ENCODE data around the gene LEP. TPM values are rescaled to one million over a fixed set of nuclear protein-coding genes. Genes with fewer than 3 reads are reported as not detected.

Gene LEP
- total RNA-seq, 1 experiment from 2014 or later, result not detected

- H3K9me3 Mint-ChIP-seq (ENCODE audit: unreplicated experiment), result no peaks in the 10 kb centered on the region
- intact Hi-C loops (cut with micrococcal nuclease; ENCODE audit: unreplicated experiment), result loop anchor here (2.0 kb wide), 1 partner anchor 112 kb away; no protein-coding TSS in a partner anchor
- CTCF ChIA-PET, result no interaction called here
- H3K4me1 Mint-ChIP-seq (ENCODE audit: low read depth, unreplicated experiment), result no peaks in the 10 kb centered on the region
- peaks cover 1% of the 10 kb centered on the region for H3K36me3 Mint-ChIP-seq (ENCODE audit: insufficient read depth, unreplicated experiment)
- Histone ChIP-seq H3K27me3 (replicated peaks; ENCODE audit: control insufficient read depth, insufficient read depth, low read length) (no peaks in the 10 kb centered on the region), H3K4me1 (0 out of 2 replicates have a peak, but pooled peaks cover 10% of the 10 kb centered on the region), H3K9me3 (no peaks in the 10 kb centered on the region), H3K36me3 (ENCODE audit: control insufficient read depth, insufficient read depth, low read length) (no peaks in the 10 kb centered on the region), H3K4me3 (ENCODE audit: low read depth, low read length) (no peak overlapping the region)
- POLR2A ChIA-PET, result no interaction called here
- TF ChIP-seq, protein P1, sequence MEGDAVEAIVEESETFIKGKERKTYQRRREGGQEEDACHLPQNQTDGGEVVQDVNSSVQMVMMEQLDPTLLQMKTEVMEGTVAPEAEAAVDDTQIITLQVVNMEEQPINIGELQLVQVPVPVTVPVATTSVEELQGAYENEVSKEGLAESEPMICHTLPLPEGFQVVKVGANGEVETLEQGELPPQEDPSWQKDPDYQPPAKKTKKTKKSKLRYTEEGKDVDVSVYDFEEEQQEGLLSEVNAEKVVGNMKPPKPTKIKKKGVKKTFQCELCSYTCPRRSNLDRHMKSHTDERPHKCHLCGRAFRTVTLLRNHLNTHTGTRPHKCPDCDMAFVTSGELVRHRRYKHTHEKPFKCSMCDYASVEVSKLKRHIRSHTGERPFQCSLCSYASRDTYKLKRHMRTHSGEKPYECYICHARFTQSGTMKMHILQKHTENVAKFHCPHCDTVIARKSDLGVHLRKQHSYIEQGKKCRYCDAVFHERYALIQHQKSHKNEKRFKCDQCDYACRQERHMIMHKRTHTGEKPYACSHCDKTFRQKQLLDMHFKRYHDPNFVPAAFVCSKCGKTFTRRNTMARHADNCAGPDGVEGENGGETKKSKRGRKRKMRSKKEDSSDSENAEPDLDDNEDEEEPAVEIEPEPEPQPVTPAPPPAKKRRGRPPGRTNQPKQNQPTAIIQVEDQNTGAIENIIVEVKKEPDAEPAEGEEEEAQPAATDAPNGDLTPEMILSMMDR (IDR thresholded peaks at IDR 0.05; ENCODE audit: insufficient read depth in 1 of 2, low read depth in 1 of 2, low read length in 1 of 2, severe bottlenecking in 1 of 2, unreplicated experiment in 1 of 2), result no peak
- no TSS peak for BruUV-seq (replicated peaks)
- no peak for DNase-seq
- no peak overlapping the region for H3K27ac Mint-ChIP-seq (ENCODE audit: unreplicated experiment)
- no peak overlapping the region for H3K4me3 Mint-ChIP-seq (ENCODE audit: unreplicated experiment)
- H3K27me3 Mint-ChIP-seq (ENCODE audit: insufficient read depth, unreplicated experiment), result peaks cover 10% of the 10 kb centered on the region
These were observed 30.2 kb upstream of the LEP start for GRCh38 chr7:128210590-128211570.

DNA sequence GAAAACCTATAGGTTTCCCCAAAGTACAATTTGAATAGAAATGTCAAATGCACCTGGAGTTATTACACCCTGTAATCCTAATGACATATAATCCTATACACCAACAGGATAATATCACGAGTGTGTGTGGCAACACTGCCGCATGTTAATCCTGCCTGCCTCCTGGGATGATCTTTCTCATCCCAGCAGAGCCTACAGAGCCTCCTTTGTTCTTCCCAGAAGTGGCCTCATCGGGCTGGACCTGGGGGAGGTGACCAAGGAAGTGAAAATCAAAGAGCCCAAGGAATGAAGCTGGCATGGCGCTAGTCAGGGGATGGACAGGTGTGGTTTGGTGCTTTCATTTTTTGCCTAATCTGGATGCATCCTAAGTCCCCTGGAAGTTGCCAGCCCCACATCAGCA is 29.5 kb upstream of the LEP start:
- TF ChIP-seq, protein P1 (IDR thresholded peaks at IDR 0.05; ENCODE audit: insufficient read depth in 1 of 2, low read depth in 1 of 2, low read length in 1 of 2, severe bottlenecking in 1 of 2, unreplicated experiment in 1 of 2), result no peak

GRCh38 chr7:128214463-128214862 is 26.6 kb upstream of the LEP start:
- ChIA-PET POLR2A (no interaction called here), CTCF (no interaction called here)
- BruUV-seq (replicated peaks), result no TSS peak
- H3K9me3 ChIP-seq, result no peaks in the 10 kb centered on the region
- DNase-seq, result no peak
- Mint-ChIP-seq H3K4me3 (ENCODE audit: unreplicated experiment) (no peak overlapping the region), H3K27ac (ENCODE audit: unreplicated experiment) (no peak overlapping the region), H3K9me3 (ENCODE audit: unreplicated experiment) (no peaks in the 10 kb centered on the region), H3K4me1 (ENCODE audit: low read depth, unreplicated experiment) (no peaks in the 10 kb centered on the region), H3K36me3 (ENCODE audit: insufficient read depth, unreplicated experiment) (no peaks in the 10 kb centered on the region), H3K27me3 (ENCODE audit: insufficient read depth, unreplicated experiment) (peaks cover 10% of the 10 kb centered on the region)
- no peaks in the 10 kb centered on the region for H3K27me3 ChIP-seq (replicated peaks; ENCODE audit: control insufficient read depth, insufficient read depth, low read length)
- H3K36me3 ChIP-seq (ENCODE audit: control insufficient read depth, insufficient read depth, low read length), result no peaks in the 10 kb centered on the region
- intact Hi-C loops (cut with micrococcal nuclease; ENCODE audit: unreplicated experiment), result no loop called here
- H3K4me3 ChIP-seq (ENCODE audit: low read depth, low read length), result no peak overlapping the region
- 0 out of 2 replicates have a peak, but pooled peaks cover 6% of the 10 kb centered on the region for H3K4me1 ChIP-seq
- TF ChIP-seq, protein P1 (IDR thresholded peaks at IDR 0.05; ENCODE audit: insufficient read depth in 1 of 2, low read depth in 1 of 2, low read length in 1 of 2, severe bottlenecking in 1 of 2, unreplicated experiment in 1 of 2), result no peak

More for the DNA sequence above, 29.5 kb upstream of the LEP start:
- intact Hi-C loops (cut with micrococcal nuclease; ENCODE audit: unreplicated experiment), result loop anchor here (2.0 kb wide), 1 partner anchor 111 kb away; no protein-coding TSS in a partner anchor
- H3K9me3 Mint-ChIP-seq (ENCODE audit: unreplicated experiment), result no peaks in the 10 kb centered on the region
- Histone ChIP-seq H3K36me3 (ENCODE audit: control insufficient read depth, insufficient read depth, low read length) (no peaks in the 10 kb centered on the region), H3K4me1 (0 out of 2 replicates have a peak, but pooled peaks cover 10% of the 10 kb centered on the region), H3K9me3 (no peaks in the 10 kb centered on the region), H3K27me3 (replicated peaks; ENCODE audit: control insufficient read depth, insufficient read depth, low read length) (no peaks in the 10 kb centered on the region), H3K4me3 (ENCODE audit: low read depth, low read length) (no peak overlapping the region)
- H3K36me3 Mint-ChIP-seq (ENCODE audit: insufficient read depth, unreplicated experiment), result no peaks in the 10 kb centered on the region
- no peaks in the 10 kb centered on the region for H3K4me1 Mint-ChIP-seq (ENCODE audit: low read depth, unreplicated experiment)
- no peak overlapping the region for H3K4me3 Mint-ChIP-seq (ENCODE audit: unreplicated experiment)
- no peak overlapping the region for H3K27ac Mint-ChIP-seq (ENCODE audit: unreplicated experiment)
- peaks cover 10% of the 10 kb centered on the region for H3K27me3 Mint-ChIP-seq (ENCODE audit: insufficient read depth, unreplicated experiment)
- ChIA-PET POLR2A (no interaction called here), CTCF (no interaction called here)
- no TSS peak for BruUV-seq (replicated peaks)
- no peak for DNase-seq
